ENCODE measurements around the gene C22orf31.

Gene C22orf31

DNA sequence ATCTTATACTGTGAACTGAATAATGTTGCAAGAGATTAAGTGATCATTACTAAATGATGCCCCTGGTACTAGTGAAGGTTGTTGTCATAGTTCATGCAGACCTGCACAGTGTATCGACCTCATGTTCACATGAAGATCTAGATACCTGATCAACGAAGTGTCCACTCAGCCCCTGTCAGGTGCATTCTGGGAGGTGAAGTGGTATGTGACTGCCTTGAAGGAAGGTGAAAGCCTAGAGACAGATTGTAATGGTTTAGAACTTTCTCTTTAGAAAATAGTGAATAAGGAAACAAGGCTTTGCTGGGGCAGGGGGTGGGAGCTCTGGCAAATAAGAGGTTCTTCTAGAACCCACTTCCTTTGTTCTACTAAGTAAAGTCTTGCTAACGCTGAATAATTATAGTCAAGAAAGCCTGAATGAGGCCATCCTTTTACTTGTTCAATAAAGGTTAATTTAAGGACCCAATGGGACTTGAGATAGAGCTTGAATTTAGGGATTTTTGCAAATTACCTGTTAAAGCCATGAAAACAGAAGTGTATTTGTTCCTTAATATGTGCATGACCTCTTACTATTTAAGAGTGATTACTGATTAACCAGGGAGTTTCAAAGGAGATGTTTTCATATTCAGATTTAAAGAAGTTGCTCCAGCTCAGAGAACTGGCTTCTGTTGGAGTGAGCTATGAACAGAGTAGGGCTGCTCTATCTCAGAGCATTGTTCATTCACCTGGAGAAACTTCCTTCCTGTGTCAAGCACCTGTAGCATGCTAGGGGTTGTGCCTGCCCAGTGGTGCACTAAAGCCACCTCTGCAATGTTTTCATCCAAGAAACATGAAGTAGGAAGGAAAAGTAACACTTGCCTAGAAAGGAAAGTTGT is 45.3 kb downstream of the C22orf31 start:
- no peaks in the 10 kb centered on the region for H3K9me2 ChIP-seq (replicated peaks; ENCODE audit: insufficient read depth, low read length)
- H3K4me3 ChIP-seq (ENCODE audit: insufficient read depth, low read length, poor library complexity, severe bottlenecking), result no peak overlapping the region
- no peaks in the 10 kb centered on the region for H3F3A ChIP-seq (ENCODE audit: insufficient read depth)
- no peak overlapping the region for H2AFZ ChIP-seq (ENCODE audit: low read depth, low read length, severe bottlenecking)
- H3K9ac ChIP-seq (ENCODE audit: low read length), result no peak overlapping the region
- H3K27ac ChIP-seq (ENCODE audit: low read depth, low read length), result no peak overlapping the region
- H3K27me3 ChIP-seq (ENCODE audit: low read length), result no peaks in the 10 kb centered on the region
- no peak for TF ChIP-seq EZH2phosphoT487 (conservative IDR thresholded peaks at IDR 0.05; ENCODE audit: low read length)
- TF ChIP-seq, protein P1, sequence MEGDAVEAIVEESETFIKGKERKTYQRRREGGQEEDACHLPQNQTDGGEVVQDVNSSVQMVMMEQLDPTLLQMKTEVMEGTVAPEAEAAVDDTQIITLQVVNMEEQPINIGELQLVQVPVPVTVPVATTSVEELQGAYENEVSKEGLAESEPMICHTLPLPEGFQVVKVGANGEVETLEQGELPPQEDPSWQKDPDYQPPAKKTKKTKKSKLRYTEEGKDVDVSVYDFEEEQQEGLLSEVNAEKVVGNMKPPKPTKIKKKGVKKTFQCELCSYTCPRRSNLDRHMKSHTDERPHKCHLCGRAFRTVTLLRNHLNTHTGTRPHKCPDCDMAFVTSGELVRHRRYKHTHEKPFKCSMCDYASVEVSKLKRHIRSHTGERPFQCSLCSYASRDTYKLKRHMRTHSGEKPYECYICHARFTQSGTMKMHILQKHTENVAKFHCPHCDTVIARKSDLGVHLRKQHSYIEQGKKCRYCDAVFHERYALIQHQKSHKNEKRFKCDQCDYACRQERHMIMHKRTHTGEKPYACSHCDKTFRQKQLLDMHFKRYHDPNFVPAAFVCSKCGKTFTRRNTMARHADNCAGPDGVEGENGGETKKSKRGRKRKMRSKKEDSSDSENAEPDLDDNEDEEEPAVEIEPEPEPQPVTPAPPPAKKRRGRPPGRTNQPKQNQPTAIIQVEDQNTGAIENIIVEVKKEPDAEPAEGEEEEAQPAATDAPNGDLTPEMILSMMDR (IDR thresholded peaks at IDR 0.05; ENCODE audit: insufficient read depth, low read length, poor library complexity, severe bottlenecking), result no peak
- H3K4me2 ChIP-seq (ENCODE audit: low read depth, low read length, poor library complexity, severe bottlenecking), result no peak overlapping the region
- no peaks in the 10 kb centered on the region for H3K79me2 ChIP-seq (ENCODE audit: insufficient read depth, low read length)
- no peaks in the 10 kb centered on the region for H3K36me3 ChIP-seq (ENCODE audit: low read length)
- no peaks in the 10 kb centered on the region for H3K9me3 ChIP-seq (ENCODE audit: insufficient read depth, low read length)
- H4K20me1 ChIP-seq (ENCODE audit: low read depth, low read length), result no peaks in the 10 kb centered on the region

- Histone ChIP-seq H3K36me3 (ENCODE audit: low read length) (no peaks in the 10 kb centered on the region), H3K27me3 (ENCODE audit: low read length) (no peaks in the 10 kb centered on the region), H3K79me2 (ENCODE audit: insufficient read depth, low read length) (no peaks in the 10 kb centered on the region), H4K20me1 (ENCODE audit: low read depth, low read length) (no peaks in the 10 kb centered on the region), H3K9me2 (replicated peaks; ENCODE audit: insufficient read depth, low read length) (no peaks in the 10 kb centered on the region), H3K27ac (ENCODE audit: low read depth, low read length) (no peak overlapping the region), H3K9ac (ENCODE audit: low read length) (no peak overlapping the region), H3K9me3 (ENCODE audit: insufficient read depth, low read length) (no peaks in the 10 kb centered on the region), H3F3A (ENCODE audit: insufficient read depth) (no peaks in the 10 kb centered on the region), H3K4me3 (ENCODE audit: insufficient read depth, low read length, poor library complexity, severe bottlenecking) (no peak overlapping the region), H2AFZ (ENCODE audit: low read depth, low read length, severe bottlenecking) (no peak overlapping the region), H3K4me2 (ENCODE audit: low read depth, low read length, poor library complexity, severe bottlenecking) (no peak overlapping the region)
- TF ChIP-seq, protein P1 (IDR thresholded peaks at IDR 0.05; ENCODE audit: insufficient read depth, low read length, poor library complexity, severe bottlenecking), result no peak
- no peak for TF ChIP-seq EZH2phosphoT487 (conservative IDR thresholded peaks at IDR 0.05; ENCODE audit: low read length)
Measured at GRCh38 chr22:29014773-29015172, 46.9 kb downstream of the C22orf31 start.

- no peaks in the 10 kb centered on the region for H3K79me2 ChIP-seq (ENCODE audit: insufficient read depth, low read length)
- no peaks in the 10 kb centered on the region for H3K9me2 ChIP-seq (replicated peaks; ENCODE audit: insufficient read depth, low read length)
- no peak overlapping the region for H3K9ac ChIP-seq (ENCODE audit: low read length)
- no peaks in the 10 kb centered on the region for H3K36me3 ChIP-seq (ENCODE audit: low read length)
- no peaks in the 10 kb centered on the region for H3K27me3 ChIP-seq (ENCODE audit: low read length)
- H3K9me3 ChIP-seq (ENCODE audit: insufficient read depth, low read length), result no peaks in the 10 kb centered on the region
- H3K4me3 ChIP-seq (ENCODE audit: insufficient read depth, low read length, poor library complexity, severe bottlenecking), result no peak overlapping the region
- no peaks in the 10 kb centered on the region for H3F3A ChIP-seq (ENCODE audit: insufficient read depth)
- H3K4me2 ChIP-seq (ENCODE audit: low read depth, low read length, poor library complexity, severe bottlenecking), result no peak overlapping the region
- TF ChIP-seq, protein P1 (IDR thresholded peaks at IDR 0.05; ENCODE audit: insufficient read depth, low read length, poor library complexity, severe bottlenecking), result no peak
- no peak for TF ChIP-seq EZH2phosphoT487 (conservative IDR thresholded peaks at IDR 0.05; ENCODE audit: low read length)
- no peak overlapping the region for H3K27ac ChIP-seq (ENCODE audit: low read depth, low read length)
- no peak overlapping the region for H2AFZ ChIP-seq (ENCODE audit: low read depth, low read length, severe bottlenecking)
- H4K20me1 ChIP-seq (ENCODE audit: low read depth, low read length), result no peaks in the 10 kb centered on the region
Measured at GRCh38 chr22:29014293-29014692, 47.3 kb downstream of the C22orf31 start.

All from SU-DHL-6 (cell line).